Nucleus accumbens (tissue), 56 donors: Measurements from ENCODE around the gene NCKAP5.

Source experiments
- DNase-seq, 56 donors: peaks; one replicate each; lab custom pipeline; 2025; lab: John Stamatoyannopoulos, UW

Gene NCKAP5

GRCh38 chr2:132804051-132804450, 764.2 kb downstream of the NCKAP5 start:
- peak in 21 of 56 donors; percentile 1 to 67 (median 16) for DNase-seq

DNA sequence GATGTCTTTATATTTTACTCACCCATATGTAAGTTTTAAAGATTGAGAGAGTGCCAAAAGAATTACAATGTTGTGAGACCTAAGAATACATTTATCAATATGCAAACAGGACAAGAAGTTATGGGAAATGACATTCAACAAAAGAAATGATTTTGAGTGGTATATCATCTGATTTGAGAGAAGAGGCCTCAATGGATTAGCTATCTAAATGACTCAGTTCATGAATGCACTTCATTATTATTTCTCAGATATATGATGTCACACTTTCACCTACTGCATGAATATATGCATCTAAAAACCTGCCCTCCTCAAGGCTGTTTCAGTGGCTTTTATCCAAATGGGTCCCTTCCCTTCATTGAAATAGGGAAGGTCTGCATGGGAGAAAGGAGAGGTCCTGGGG, 769.9 kb downstream of the NCKAP5 start:
- no peak for DNase-seq

DNA sequence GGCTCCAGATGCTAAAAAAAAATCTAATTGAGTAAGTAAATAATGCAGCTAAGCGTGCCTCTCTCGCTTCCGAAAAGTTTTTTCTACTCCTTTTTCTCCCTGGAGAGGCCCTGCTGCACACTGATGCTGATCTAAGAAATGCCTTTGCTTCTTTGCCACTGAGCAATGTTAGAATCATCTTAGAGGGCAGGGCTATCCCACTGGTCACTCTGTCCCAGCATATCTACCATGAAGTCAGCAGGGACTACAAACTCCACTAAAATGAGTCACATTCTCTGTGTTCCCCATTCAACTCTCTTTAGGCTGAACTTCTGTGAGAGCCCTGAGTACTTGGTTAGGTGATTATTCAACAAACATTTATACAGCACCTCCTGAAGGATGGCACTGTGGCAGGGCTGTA, 770.7 kb downstream of the NCKAP5 start:
- no peak for DNase-seq

DNA sequence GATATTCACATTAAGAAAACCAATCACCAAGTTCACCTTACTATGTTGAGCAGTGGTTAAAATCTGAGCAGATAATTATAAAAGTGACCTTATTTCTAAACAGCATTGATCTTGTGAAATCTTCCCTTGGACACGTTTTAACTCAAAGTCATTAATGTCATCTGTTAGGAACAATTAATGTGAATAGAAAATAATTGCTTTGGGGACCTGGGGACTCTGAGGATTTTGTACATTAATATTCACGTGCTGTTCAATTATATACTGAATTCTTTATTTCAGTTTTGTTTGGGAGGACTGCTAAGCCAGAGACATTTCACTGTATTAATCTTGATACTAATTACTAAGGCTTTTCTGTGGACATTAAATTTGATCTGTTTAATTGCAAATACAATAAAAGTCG, 771.2 kb downstream of the NCKAP5 start:
- no peak for DNase-seq

DNA sequence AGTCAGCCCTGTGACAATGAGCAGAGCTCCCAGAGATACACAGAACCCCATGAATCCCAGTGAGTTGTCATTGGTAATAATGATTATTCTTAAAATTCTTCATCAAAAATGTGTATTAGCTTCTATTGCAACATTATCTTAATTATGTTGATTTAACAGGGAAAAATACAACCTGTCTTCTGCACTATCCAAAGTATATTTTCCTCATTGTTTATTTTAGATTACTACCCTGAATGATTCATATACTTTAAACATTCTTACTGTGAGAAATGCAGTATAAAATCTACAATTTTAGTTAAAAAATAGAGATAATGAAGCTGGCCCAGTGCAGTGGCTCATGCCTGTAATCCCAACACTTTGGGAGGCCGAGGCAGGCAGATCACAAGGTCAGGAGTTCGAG, 773.0 kb downstream of the NCKAP5 start:
- no peak for DNase-seq

DNA sequence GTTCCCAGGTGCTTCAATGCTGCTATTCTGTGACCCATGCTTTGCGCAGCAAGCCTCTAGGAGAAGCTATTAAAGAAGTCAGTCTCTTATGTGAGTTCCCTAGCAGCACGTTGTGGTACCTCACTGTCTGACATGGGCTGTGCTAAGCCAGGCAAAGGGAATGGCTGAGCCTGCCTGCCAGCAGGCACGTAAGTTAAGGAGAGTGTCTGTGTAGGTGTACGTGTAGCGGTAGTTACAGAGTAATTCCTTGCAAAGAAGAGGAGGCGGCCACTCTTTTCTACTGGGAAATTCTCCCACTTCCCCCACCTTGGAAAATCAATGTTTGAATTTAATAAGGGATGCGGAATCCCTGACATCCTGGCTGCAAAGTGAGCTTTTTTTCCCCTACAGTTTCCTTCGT, 774.7 kb downstream of the NCKAP5 start:
- peak in 8 of 56 donors; percentile 5 to 45 (median 20) for DNase-seq

DNA sequence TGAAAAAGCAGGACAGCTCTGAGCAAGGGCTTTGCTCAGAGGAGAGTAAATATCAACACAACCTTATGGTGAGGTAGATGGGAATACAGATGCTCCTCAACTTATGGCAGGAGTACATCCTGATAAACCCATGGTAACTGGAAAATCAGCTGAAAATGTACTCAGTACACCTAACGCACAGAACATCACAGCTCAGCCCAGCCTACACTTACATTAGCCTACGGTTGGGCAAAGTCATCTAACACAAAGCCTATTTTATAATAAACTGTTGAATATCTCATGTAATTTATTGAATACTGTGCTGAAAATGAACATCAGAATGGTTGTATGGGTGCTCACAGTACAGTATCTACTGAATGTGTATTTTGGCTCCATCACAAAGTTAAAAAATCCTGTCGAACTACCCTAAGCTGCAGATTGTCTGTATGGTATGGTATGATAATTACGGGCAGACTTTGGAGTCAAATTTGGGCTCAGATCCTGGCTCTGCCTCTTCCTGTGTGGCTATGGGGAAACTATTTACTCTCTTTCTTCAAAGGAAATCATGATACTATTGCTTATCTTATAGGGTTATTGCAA, 778.0 kb downstream of the NCKAP5 start:
- DNase-seq: no peak

- DNase-seq: no peak
These were observed 779.2 kb downstream of the NCKAP5 start for GRCh38 chr2:132789066-132789465.

- no peak for DNase-seq
These were observed 779.9 kb downstream of the NCKAP5 start for GRCh38 chr2:132788310-132788838.

DNA sequence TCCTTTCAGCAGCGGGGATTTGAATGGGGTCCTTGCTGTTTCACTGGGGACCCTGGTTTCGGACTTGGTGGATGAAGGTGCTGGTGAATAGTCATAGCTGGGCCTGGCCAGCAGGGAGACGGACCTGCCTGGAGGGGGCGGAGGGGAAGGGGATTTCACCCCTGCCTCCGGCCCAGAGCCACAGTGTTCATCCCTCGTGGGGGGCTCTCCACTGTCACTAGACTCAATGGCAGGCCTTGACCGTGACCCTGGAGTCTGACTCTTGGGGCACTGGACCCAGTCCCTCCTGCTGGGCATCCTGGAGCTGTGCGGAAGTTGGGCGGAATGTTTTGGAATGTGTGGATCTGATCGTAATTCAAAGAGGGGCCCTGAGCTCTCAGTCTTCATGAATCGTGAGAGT, 784.4 kb downstream of the NCKAP5 start:
- DNase-seq: no peak

DNA sequence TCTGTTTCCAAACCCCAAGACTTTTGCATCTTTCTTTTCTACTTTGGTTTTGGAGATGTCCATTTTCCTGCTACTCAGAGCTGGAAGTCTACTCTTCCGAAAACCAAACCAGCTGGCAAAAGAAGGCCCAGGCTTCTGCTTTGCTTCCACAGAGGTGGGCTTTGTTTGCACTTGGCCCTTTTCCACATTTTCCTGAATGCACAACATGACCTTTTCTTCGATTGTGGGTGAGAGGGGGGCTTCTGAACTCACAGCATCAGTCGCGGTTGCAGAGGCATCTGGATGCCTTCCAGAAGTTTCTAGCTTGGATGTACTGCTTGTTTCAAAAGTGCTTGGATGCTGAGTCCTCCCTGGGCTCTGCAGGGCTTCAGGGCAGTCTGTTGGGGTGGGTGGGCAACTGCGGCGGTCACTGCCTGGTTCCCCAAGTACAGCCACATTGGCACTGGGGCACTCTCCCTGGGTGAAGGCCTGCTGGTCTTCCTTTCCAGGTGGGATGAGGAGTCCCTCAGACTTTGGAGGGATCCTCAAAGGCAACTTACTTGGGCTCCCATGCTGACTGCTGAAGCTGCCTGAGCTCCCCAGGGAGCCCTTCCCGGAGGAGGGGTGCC, 786.0 kb downstream of the NCKAP5 start:
- peak in 26 of 56 donors; percentile 2 to 48 (median 15) for DNase-seq

- no peak for DNase-seq
These were observed 787.6 kb downstream of the NCKAP5 start for GRCh38 chr2:132780651-132781050.

DNA sequence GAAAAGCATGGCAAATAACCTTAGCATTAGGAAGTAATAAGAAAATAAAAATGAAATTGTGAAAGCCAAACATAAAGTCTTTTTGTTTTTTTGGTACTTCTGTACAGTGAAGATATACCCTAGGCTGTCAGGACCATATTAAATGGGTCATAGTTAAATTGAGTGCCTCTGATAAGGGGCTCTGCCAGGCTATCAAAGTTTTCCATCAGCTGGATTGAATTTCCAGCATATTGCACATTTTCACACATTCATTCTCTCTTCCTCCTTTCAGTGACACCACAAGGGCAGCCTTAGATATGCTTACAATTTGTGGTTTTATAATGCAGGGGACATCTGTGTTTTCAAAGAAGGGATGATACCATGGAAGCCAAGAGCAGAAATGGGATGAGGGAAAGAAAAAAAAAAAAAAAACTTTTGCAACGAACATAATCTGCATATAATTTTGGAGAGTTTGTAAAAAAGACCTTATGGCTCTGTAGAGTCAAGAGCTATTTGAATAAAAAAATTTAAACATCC, 789.0 kb downstream of the NCKAP5 start:
- DNase-seq: no peak

GRCh38 chr2:132776287-132776686, 792.0 kb downstream of the NCKAP5 start:
- no peak for DNase-seq

DNA sequence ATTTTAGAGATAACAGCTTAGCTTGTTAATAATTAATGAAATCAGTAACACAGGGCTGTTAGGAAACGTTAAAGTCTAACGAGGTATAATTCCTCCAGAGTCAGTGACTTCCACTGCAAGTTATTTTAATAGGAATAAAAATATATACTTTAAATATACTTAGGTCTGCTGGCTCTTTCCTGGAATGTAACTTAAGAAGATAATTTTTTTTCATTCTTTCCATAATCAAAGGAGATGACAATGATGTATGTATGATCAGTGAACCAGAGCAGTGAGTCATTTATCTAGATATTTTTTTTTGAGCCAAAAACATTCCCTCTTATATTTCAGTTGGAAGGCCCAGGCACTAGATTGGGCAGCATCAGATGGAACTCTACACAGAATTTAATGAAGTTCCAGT, 794.1 kb downstream of the NCKAP5 start:
- DNase-seq: no peak

DNA sequence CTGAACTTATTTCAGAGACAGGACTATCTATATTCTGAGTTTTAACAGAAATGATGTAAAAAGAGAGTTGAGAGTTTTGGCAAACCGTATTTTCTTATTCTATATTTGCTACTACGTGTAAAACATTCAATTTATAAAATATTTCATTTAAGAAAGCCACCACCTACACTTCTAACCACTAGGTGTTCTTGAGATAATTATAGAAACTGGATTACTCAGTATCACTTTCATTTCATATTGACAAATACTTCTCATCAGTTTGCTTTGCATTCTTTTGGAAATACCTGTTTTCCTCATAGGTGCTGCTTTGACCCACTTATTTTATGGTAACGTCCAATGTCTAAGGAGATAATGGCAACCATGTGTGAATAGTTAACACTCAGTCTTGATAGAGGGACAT, 794.9 kb downstream of the NCKAP5 start:
- DNase-seq: no peak

- DNase-seq: no peak
These were observed 795.9 kb downstream of the NCKAP5 start for GRCh38 chr2:132772340-132772739.

- peak in 2 of 56 donors; percentile 9 to 11 for DNase-seq
These were observed 801.7 kb downstream of the NCKAP5 start for GRCh38 chr2:132766573-132766972.

DNA sequence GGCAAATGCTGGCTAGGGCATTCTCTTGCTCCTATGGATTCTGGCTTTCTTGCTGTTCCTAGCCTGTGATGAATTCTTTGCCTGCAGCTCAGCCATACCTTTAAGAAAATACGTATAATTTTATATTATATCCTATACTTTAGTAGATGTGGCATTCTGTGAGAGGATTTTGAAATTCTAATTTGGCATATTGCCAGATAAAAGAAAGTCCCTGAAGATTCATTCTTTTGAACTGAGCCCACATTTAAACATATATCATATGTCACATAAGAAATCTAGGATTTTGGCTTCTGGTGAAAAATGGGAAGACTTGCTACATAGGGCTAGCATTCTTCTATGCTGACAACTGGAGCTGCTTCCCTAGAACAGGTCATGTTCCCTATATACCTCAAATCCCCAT, 806.8 kb downstream of the NCKAP5 start:
- DNase-seq: no peak

DNA sequence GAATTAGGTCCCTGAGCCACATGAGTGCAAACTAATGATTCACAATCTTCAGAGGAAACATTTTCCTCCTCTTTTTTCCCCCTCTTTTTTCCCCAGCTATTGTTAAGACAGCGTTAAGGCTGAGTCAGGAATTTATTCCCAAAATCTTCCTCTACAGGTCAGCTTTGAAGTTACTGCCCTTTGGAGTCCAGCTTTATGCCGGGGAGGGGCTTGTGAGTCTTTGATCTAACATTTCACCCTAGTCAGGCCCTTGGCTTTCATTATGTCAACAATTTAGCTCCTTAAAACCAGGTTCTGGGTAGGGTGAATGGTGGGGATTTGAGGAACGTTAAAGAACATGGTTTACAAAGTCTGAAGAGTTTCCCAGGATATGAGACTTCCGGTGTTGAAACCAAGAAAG, 807.3 kb downstream of the NCKAP5 start:
- DNase-seq: no peak

- no peak for DNase-seq
These were observed 807.9 kb downstream of the NCKAP5 start for GRCh38 chr2:132760405-132760804.

DNA sequence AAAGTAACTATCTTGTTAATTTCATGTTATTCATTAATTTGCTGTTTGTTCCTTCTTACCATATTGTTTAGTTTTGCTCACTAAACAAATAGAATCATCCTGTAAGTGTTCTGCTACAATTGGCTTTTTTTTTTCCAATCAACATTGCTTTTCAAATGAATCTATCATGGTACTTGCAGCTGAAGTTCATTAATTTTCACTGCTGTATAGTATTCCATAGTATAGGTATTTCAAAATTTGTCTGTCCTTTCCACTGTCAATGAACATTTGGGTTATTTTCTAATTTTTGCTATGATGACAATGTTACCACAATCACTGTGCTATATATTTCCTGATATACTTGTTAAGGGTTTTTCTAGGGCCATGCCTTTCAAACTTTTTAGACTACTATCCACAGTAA, 809.3 kb downstream of the NCKAP5 start:
- DNase-seq: no peak
